Stimulated activated CD8-positive, alpha-beta memory T cell treated with anti-CD3 and anti-CD28 coated beads, Interleukin-12 subunit alpha, Interleukin-12 subunit beta, amount 100 ng/mL, for 24 hours (primary cell): ENCODE data around the gene SPSB1.

Experiments
- DNase-seq: peaks from one replicate; pipeline ENCODE4 v3.0.0-alpha.2; 2020; ENCODE audit errors: extremely low read depth

Gene SPSB1

DNA sequence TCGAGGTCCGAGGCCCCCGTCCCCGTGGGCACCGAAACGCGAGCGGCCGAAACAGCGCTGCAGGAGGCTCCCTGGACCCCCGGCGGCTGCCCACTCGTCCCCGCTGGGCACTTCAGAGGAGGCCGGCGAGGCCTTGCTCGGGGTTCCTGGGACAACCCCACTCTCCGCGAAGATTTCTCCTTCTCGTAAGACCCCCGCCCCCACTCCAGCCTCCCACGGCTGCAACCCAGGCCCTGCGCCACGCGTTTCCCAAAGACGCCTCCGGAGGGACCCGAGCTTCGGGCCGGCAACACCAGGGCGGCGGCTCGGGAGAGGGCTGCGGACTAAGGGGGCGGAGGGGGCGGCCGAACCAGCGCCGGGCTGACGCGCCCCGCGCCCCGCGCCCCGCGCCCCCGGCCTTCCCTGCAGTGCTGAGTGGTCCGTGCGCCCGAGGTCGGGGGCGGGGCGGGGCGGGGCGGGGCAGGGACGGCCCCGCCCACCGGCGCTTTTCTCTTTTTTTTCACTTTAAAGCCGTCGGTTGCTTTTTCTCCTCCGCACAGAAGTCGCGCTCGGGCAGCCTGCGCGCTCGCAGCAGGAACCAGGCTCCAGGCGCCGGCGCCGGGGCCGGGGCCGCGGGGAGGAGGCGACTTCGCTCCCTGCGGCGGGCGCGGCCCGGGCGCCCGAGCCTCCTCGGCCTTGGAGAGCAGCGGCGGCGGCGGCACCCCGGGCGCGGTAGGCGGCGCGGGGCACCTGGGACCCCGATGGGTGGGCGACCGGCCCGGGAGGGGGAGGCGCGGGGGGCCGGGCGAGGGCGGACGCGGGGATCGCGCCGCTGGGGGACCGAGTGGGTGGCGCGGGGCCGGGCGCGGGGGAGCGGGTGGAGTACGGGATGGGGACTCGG lies at the start of gene SPSB1:
TSS of gene SPSB1 (plus strand) at position 534 of the 880 bp plus-strand sequence. CDS start 62,998 bp downstream, outside the sequence.
- DNase-seq = peak; percentile 28

DNA sequence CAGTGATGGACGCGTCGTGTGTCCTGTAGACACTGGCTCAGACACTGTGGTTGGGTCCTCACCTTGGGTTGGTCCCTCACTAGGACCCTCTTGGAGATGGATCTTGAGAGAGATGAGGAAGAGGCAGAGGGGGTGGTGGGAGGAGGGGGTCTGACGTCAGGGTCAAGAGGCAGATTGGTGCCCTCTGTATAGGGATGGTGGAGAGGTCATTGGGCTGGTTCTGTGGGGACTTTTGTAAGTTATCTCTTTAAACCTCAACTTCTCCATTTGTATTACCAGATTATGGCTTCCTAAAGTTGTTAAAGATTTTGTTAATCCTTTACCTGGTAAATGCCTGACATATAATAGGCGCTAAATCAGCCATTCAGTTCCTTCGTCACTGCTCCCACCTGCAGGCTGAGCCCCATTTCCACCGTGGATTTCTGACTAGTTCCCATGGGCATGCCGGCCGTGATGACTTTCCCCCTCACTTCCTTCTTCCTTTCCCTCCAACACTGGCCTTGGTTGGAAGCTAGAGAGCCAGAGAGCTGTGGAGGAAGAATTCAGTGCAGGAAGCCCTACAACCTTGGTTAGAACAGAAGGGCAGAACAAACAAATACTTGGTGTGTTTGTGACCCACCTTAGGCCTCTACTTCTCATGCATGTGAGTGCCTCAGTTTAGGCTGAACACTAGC lies 49.5 kb upstream of the SPSB1 start:
- DNase-seq = no peak

GRCh38 chr1:9244501-9245229 lies 48.0 kb upstream of the SPSB1 start:
- DNase-seq = no peak

GRCh38 chr1:9245230-9245619 lies 47.5 kb upstream of the SPSB1 start:
- no peak for DNase-seq

DNA sequence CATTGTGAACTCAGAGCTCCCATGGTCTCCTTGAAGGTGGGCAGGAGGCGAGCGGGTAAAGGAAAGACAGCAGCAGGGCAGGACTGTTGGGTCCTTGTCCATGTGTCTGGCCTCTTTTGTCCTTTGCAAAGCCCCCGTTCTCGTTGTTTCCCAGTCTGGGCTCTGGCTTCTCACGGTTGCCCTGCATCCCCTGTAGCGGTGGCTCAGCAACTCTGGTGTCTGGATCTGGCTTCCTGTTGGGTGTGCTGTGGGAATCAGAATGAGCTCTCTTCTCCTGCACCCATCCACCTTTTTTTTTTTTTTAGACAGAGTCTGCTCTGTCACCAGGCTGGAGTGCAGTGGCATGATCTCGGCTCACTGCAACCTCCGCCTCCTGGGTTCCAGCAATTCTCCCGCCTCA lies 47.0 kb upstream of the SPSB1 start:
- DNase-seq = no peak

DNA sequence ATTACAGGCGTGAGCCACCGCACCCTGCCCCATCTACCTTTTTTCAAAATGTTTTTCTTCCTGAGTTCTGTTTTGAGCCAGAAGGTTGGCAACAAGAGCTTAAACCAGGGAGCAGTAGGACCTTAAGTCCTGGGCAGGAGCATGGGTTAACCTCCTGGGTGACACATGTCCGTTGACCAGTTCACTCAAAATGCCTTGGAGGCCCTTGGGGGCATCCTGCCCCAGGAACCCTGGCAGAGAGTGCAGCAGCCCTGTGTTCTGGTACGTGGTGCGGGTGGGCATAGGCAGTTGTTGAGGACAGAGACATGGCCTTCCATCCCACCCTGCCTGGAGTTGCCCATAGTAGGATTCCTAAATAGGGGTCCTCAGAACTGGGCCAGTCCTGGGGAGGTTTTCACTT lies 46.5 kb upstream of the SPSB1 start:
- DNase-seq = no peak

DNA sequence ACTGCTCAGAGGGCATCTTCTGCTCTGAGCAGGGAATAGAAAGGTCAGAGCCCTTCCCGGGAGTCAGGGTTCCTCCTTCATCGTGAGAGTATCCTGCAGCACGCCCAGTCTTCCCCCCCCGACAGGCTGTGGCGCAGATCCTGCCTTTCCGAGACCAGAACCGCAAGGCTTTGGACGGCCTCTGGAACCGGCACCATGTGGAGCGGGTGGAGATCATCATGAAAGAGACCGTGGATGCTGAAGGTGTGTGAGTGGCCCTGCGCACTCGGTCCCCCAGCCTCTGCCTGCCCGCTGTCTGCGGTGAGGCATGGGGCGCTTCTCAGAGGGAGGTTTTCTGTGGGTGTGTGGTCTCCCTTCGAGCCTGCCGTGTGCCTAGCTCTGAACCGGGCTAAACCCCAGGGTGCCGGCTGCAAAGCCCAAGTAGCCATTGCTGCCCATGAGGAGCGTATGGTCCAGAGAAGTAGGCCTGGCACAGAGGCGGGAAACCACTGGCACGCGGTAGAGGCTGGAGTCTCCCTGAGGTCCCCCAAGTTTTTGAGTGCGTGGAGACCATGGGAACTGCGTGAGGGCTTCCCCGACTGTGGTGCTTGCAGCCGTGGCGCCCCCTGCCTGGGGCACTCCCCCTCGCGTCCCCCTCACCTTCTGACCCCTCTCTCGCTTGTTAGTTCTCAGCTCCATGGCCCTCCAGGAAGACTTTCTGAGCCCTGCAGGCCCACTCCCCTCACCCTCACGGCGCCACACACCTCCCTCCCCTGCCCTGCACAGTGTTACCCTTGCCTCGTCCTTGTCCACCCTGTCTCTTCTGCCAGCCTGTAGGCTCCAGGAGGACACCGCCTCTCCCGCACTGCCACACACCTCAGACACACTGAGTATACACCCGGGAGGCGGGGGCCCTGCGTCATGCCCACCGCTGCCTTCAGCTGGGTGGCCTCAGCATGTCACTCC lies 45.6 kb upstream of the SPSB1 start:
- no peak for DNase-seq

DNA sequence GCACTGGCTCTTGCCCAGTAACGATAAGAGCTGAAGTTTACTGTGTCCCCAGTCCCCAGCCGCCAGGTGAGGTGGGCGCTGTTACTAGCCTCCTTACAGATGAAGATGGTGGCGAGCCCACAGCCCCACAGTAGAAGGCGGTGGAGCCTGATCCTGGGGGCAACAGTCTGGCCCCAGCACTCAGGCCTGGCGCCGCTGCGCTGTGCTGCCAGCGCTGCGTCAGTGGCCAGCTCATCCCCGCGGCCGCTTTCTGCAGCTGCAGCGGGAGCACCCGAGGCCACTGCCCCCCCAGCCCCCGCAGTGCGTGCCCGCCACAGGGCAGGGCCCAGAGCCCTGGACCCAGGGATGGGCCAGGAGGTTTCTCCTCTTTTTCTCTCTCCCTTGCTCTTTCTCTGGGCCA lies 44.8 kb upstream of the SPSB1 start:
- DNase-seq = no peak

GRCh38 chr1:9248341-9249262 lies 44.1 kb upstream of the SPSB1 start:
- no peak for DNase-seq

DNA sequence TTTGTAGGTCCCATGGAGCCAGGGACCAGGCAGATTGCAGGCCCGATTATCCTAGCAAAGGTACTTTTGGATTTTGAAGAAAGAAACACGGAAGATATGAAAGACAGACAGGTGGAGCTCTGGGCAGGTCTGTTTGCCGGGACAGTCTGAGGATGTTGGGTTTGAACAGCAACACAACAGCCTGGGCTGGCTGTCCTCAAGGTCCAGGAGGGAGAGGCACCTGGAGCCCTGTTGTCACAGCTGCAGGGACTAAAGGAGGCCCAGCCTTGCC lies 43.5 kb upstream of the SPSB1 start:
- DNase-seq = no peak

DNA sequence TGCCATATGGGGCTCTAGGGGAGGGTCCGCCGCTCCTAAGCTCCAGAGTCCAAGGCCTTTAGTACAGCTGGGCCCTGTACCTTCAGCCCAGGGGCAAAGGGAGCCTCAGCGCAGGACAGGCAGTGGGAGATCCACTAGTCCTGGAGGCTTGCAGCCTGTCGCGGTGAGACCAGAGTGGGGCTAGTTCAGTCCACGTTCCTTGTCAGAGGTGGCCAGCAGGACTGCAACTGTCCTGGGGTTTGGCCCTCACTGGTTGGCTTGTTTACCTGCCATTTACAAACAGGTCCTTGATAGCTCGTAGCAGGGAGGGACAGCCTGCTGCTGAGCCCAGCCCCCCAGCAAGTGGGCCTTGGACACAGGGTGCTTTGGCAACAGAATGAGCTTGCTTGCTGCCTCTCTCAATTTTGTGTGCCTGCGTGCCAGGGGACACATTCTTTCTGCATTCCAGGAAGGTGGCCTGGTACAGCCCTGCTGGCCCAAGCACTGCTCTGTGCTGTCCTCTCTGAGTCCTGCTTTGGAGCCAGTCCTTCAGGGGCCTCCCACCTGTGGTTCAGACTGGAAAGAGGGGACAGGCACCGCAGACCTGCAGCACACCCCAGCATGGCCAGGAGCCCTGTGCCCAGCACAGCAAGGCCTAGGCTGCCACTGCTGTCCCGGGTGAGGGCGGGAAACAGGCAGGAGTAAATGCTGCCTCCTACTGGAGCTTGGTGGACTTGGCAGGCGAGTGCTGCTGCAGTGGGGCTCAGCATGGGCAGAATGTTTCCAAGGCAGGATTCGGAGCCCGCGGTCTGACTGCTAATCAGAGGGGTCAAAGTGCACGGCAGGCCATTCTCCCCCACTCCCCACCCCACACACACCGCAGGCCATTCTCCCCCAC lies 42.9 kb upstream of the SPSB1 start:
- DNase-seq = no peak

DNA sequence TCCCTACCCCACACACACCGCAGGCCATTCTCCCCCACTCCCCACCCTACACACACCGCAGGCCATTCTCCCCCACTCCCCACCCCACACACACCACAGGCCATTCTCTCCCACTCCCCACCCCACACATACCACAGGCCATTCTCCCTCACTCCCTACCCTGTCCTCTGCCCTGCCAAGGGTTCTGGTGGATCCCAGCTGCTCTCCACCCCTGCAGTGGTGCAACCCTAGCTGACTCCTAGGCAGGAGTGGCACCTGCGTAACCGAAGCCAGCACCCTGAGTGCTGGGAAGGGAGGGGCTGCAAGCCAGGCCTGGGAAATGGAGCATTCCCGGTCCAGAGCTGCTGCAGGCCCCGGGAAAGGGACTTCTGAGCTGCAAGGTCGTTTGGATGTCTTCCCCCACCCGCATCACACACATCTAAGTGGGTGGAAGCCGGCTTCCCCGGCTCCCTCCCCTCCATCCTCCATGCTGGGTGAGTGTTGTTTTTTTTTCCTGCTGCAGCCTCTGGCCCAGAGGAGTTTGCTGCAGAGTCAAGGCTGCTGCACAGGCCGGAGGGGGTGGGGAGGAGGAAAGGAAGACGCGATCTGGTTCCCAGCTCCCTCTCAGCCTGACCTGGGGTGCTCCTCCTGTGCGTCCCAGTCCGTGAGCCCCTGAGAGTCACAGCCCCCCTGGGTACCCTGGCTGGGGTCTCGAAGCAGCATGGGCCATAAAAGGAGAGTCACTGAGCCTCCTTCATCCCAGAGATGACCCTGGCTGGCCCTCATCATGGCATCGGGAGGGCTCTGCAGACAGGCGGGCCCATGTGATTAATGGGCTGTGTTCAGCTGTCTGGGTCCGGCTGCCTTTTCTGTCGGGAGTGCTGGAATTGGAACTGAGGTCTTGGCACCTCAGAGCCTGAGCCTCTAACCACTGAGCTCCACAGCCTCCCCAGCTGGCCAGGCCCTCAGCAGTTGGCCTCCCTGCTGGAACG lies 42.0 kb upstream of the SPSB1 start:
- DNase-seq = no peak

DNA sequence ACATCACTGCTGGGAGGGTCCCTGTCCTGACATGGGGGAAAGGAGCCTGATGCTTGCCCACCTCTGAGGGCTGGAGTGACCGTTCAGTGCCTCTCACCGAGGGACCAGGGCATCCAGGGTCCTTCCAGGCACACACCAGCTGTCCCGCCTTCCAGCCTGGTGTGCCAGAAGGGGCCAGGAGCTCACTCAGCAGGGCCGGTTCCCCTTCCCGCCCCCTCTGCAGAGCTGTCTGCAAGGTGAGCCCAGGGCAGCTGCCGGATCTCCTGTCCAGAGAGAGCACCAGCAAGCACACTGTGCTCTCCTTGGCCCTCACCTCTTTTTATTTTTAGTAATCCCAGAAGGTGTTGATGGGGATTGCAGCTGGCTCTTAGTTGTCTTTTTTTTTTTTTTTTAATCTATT lies 41.2 kb upstream of the SPSB1 start:
- no peak for DNase-seq

- no peak for DNase-seq
These were observed 39.7 kb upstream of the SPSB1 start for GRCh38 chr1:9253004-9253403.

- DNase-seq = no peak
These were observed 39.1 kb upstream of the SPSB1 start for GRCh38 chr1:9253453-9254105.

DNA sequence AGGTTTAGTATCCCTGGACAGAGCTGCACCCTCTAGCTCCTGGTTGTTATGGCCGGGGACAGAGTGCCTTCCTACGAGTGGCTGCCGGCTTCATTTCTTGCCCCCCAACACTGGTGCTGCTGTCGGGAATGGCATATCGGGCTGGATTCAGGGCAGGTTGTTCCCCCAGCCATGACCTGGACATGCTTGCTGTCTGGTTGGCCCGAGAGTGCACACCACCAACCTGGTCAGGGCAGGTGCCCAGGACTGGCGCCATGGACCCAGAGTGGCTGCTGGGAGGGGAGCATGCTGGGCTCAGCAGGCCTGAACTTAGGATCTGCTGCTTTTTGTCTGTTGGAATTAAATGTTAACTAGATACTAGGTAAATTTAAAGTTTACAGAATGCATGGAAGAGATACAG lies 36.4 kb upstream of the SPSB1 start:
- DNase-seq = no peak

DNA sequence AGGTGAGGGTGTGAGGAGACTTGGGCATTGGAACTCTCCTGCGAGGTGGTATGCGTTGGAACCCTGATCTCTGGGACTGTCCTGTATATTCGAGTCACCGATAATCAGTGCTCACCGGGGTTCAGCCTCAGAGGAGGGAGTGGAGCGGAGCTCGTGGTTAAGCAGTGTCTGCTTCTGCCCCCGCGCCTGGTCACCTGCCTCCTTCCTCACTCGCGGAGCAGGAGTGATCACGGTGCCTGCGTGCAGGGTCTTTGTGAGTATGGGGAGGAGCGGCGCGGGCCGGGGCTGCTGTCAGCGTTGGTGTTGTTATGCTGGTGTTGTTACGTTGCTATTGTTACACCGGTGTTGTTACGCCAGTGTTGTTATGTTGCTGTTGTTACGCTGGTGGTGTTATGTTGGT lies 34.8 kb upstream of the SPSB1 start:
- no peak for DNase-seq

GRCh38 chr1:9258629-9259028 lies 34.1 kb upstream of the SPSB1 start:
- DNase-seq = no peak
